ENCODE data around the gene GAREM1. TPM values are rescaled to one million over a fixed set of nuclear protein-coding genes. Genes with fewer than 3 reads are reported as not detected.

The GAREM1 gene
- total and polyA plus RNA-seq, 7 experiments from 2014 or later: 0.06 to 1.0 (median 0.43) TPM; not detected in 2

- no peak for ATAC-seq
- intact Hi-C loops (cut with micrococcal nuclease): no loop called here
- POLR2A ChIA-PET: no interaction called here
- Histone ChIP-seq H3K27ac (ENCODE audit: low read depth, low read length) (no peak overlapping the region), H3K4me3 (ENCODE audit: low read length) (no peak overlapping the region), H3K36me3 (ENCODE audit: control insufficient read depth in 2 of 3, insufficient read depth in 3 of 3, low read length in 3 of 3) (no peaks in the 10 kb centered on the region), H3K9me3 (ENCODE audit: control insufficient read depth in 2 of 3, low read length in 3 of 3) (no peaks in the 10 kb centered on the region), H3K27me3 (ENCODE audit: control insufficient read depth in 2 of 2, insufficient read depth in 2 of 2, low read length in 2 of 2) (peaks cover 0 to 3% of the 10 kb centered on the region in 2 donors), H3K4me1 (ENCODE audit: control insufficient read depth in 2 of 2, insufficient read depth in 2 of 2, low read length in 2 of 2) (no peaks in the 10 kb centered on the region)
- Mint-ChIP-seq H3K4me3 (no peak overlapping the region), H3K27me3 (peaks cover 11 to 17% (median 11%) of the 10 kb centered on the region in 5 donors), H3K27ac (no peak overlapping the region), H3K4me1 (no peaks in the 10 kb centered on the region), H3K36me3 (no peaks in the 10 kb centered on the region), H3K9me3 (peaks cover 0 to 2% (median 0%) of the 10 kb centered on the region in 11 donors)
- CTCF ChIA-PET: no interaction called here
- no peak for DNase-seq
These were observed 30.2 kb downstream of the GAREM1 start for GRCh38 chr18:32440518-32440917.

GRCh38 chr18:32439802-32440201, 30.9 kb downstream of the GAREM1 start:
- Mint-ChIP-seq H3K27ac (no peak overlapping the region), H3K4me3 (no peak overlapping the region), H3K4me1 (no peaks in the 10 kb centered on the region), H3K36me3 (no peaks in the 10 kb centered on the region), H3K27me3 (peaks cover 11 to 20% (median 13%) of the 10 kb centered on the region in 5 donors), H3K9me3 (peaks cover 0 to 2% (median 0%) of the 10 kb centered on the region in 11 donors)
- Histone ChIP-seq H3K4me1 (ENCODE audit: control insufficient read depth in 2 of 2, insufficient read depth in 2 of 2, low read length in 2 of 2) (no peaks in the 10 kb centered on the region), H3K9me3 (ENCODE audit: control insufficient read depth in 2 of 3, low read length in 3 of 3) (no peaks in the 10 kb centered on the region), H3K4me3 (ENCODE audit: low read length) (no peak overlapping the region), H3K27me3 (ENCODE audit: control insufficient read depth in 2 of 2, insufficient read depth in 2 of 2, low read length in 2 of 2) (peaks cover 0 to 3% of the 10 kb centered on the region in 2 donors), H3K36me3 (ENCODE audit: control insufficient read depth in 2 of 3, insufficient read depth in 3 of 3, low read length in 3 of 3) (no peaks in the 10 kb centered on the region), H3K27ac (ENCODE audit: low read depth, low read length) (no peak overlapping the region)
- ChIA-PET CTCF (no interaction called here), POLR2A (no interaction called here)
- ATAC-seq: no peak
- DNase-seq: peak in 1 of 9 donors; percentile 1
- intact Hi-C loops (cut with micrococcal nuclease): no loop called here

GRCh38 chr18:32439241-32439640, 31.4 kb downstream of the GAREM1 start:
- Histone ChIP-seq H3K9me3 (ENCODE audit: control insufficient read depth in 2 of 3, low read length in 3 of 3) (no peaks in the 10 kb centered on the region), H3K36me3 (ENCODE audit: control insufficient read depth in 2 of 3, insufficient read depth in 3 of 3, low read length in 3 of 3) (no peaks in the 10 kb centered on the region), H3K4me1 (ENCODE audit: control insufficient read depth in 2 of 2, insufficient read depth in 2 of 2, low read length in 2 of 2) (no peaks in the 10 kb centered on the region), H3K27me3 (ENCODE audit: control insufficient read depth in 2 of 2, insufficient read depth in 2 of 2, low read length in 2 of 2) (peaks cover 0 to 3% of the 10 kb centered on the region in 2 donors), H3K27ac (ENCODE audit: low read depth, low read length) (no peak overlapping the region), H3K4me3 (ENCODE audit: low read length) (no peak overlapping the region)
- H3K9me3 Mint-ChIP-seq: peaks cover 0 to 2% (median 0%) of the 10 kb centered on the region in 11 donors
- no peaks in the 10 kb centered on the region for H3K4me1 Mint-ChIP-seq
- H3K27me3 Mint-ChIP-seq: peaks cover 11 to 22% (median 14%) of the 10 kb centered on the region in 5 donors
- DNase-seq (no peak), ATAC-seq (no peak)
- H3K36me3 Mint-ChIP-seq: no peaks in the 10 kb centered on the region
- ChIA-PET CTCF (no interaction called here), POLR2A (no interaction called here)
- H3K4me3 Mint-ChIP-seq: no peak overlapping the region
- intact Hi-C loops (cut with micrococcal nuclease): no loop called here
- no peak overlapping the region for H3K27ac Mint-ChIP-seq

- H3K9me3 ChIP-seq (ENCODE audit: control insufficient read depth in 2 of 3, low read length in 3 of 3): no peaks in the 10 kb centered on the region
- Mint-ChIP-seq H3K4me1 (no peaks in the 10 kb centered on the region), H3K27ac (no peak overlapping the region), H3K36me3 (no peaks in the 10 kb centered on the region), H3K9me3 (peaks cover 0 to 3% (median 0%) of the 10 kb centered on the region in 11 donors), H3K4me3 (no peak overlapping the region), H3K27me3 (peaks cover 9 to 17% (median 13%) of the 10 kb centered on the region in 5 donors)
- H3K4me1 ChIP-seq (ENCODE audit: control insufficient read depth in 2 of 2, insufficient read depth in 2 of 2, low read length in 2 of 2): no peaks in the 10 kb centered on the region
- peaks cover 0 to 3% of the 10 kb centered on the region in 2 donors for H3K27me3 ChIP-seq (ENCODE audit: control insufficient read depth in 2 of 2, insufficient read depth in 2 of 2, low read length in 2 of 2)
- CTCF ChIA-PET: no interaction called here
- intact Hi-C loops (cut with micrococcal nuclease): no loop called here
- no peaks in the 10 kb centered on the region for H3K36me3 ChIP-seq (ENCODE audit: control insufficient read depth in 2 of 3, insufficient read depth in 3 of 3, low read length in 3 of 3)
- no peak overlapping the region for H3K27ac ChIP-seq (ENCODE audit: low read depth, low read length)
- DNase-seq (no peak), ATAC-seq (no peak)
- POLR2A ChIA-PET: no interaction called here
- no peak overlapping the region for H3K4me3 ChIP-seq (ENCODE audit: low read length)
These were observed 32.5 kb downstream of the GAREM1 start for GRCh38 chr18:32438173-32438572.

- Mint-ChIP-seq H3K4me1 (no peaks in the 10 kb centered on the region), H3K27ac (no peak overlapping the region), H3K27me3 (peaks cover 14 to 26% (median 19%) of the 10 kb centered on the region in 5 donors), H3K4me3 (no peak overlapping the region), H3K9me3 (peaks cover 0 to 11% (median 4%) of the 10 kb centered on the region in 11 donors), H3K36me3 (peaks cover 0 to 4% (median 0%) of the 10 kb centered on the region in 5 donors)
- Histone ChIP-seq H3K9me3 (ENCODE audit: control insufficient read depth in 2 of 3, low read length in 3 of 3) (no peaks in the 10 kb centered on the region), H3K4me3 (ENCODE audit: low read length) (no peak overlapping the region), H3K4me1 (ENCODE audit: control insufficient read depth in 2 of 2, insufficient read depth in 2 of 2, low read length in 2 of 2) (no peaks in the 10 kb centered on the region), H3K36me3 (ENCODE audit: control insufficient read depth in 2 of 3, insufficient read depth in 3 of 3, low read length in 3 of 3) (no peaks in the 10 kb centered on the region), H3K27me3 (ENCODE audit: control insufficient read depth in 2 of 2, insufficient read depth in 2 of 2, low read length in 2 of 2) (no peaks in the 10 kb centered on the region), H3K27ac (ENCODE audit: low read depth, low read length) (no peak overlapping the region)
- CTCF ChIA-PET: no interaction called here
- intact Hi-C loops (cut with micrococcal nuclease): no loop called here
- no peak for DNase-seq
- ATAC-seq: no peak
- POLR2A ChIA-PET: no interaction called here
These were observed 33.4 kb downstream of the GAREM1 start for GRCh38 chr18:32437100-32437834.

GRCh38 chr18:32435631-32436500, 34.8 kb downstream of the GAREM1 start:
- Mint-ChIP-seq H3K9me3 (peaks cover 0 to 25% (median 11%) of the 10 kb centered on the region in 11 donors), H3K4me1 (no peaks in the 10 kb centered on the region), H3K27ac (no peak overlapping the region), H3K36me3 (peaks cover 0 to 4% (median 2%) of the 10 kb centered on the region in 5 donors), H3K4me3 (no peak overlapping the region), H3K27me3 (peaks cover 9 to 29% (median 16%) of the 10 kb centered on the region in 5 donors)
- Histone ChIP-seq H3K27ac (ENCODE audit: low read depth, low read length) (no peak overlapping the region), H3K4me3 (ENCODE audit: low read length) (no peak overlapping the region), H3K27me3 (ENCODE audit: control insufficient read depth in 2 of 2, insufficient read depth in 2 of 2, low read length in 2 of 2) (no peaks in the 10 kb centered on the region), H3K9me3 (ENCODE audit: control insufficient read depth in 2 of 3, low read length in 3 of 3) (no peaks in the 10 kb centered on the region), H3K36me3 (ENCODE audit: control insufficient read depth in 2 of 3, insufficient read depth in 3 of 3, low read length in 3 of 3) (no peaks in the 10 kb centered on the region), H3K4me1 (ENCODE audit: control insufficient read depth in 2 of 2, insufficient read depth in 2 of 2, low read length in 2 of 2) (no peaks in the 10 kb centered on the region)
- ChIA-PET CTCF (interaction anchor here (0.5 to 0.8 kb wide), 2 partner anchors 219 to 1723 kb away, joined by 3 read pairs; no protein-coding TSS in a partner anchor), POLR2A (no interaction called here)
- ATAC-seq: no peak
- intact Hi-C loops (cut with micrococcal nuclease): no loop called here
- no peak for DNase-seq
